Body of pancreas (tissue), 4 donors: Measurements from ENCODE around the gene CSE1L. TPM values are rescaled to one million over a fixed set of nuclear protein-coding genes. Genes with fewer than 3 reads are reported as not detected.
"Not testable (repeated sequence)": the region's sequence is repeated elsewhere in the genome, so short reads cannot be mapped to it uniquely, and the experiment has no call there.

Experiments
- ATAC-seq: fragments of 150-250 bp; one replicate; pipeline ENCODE4 v1.9.1; 2016
- DNase-seq, 4 donors: peaks; one replicate each; pipeline ENCODE4 v3.0.0-alpha.2; 2019
- H3K27ac ChIP-seq, 4 donors: fragments of 200-600 bp; sonication (generic); 1 replicate in 3 of 4; 2 replicates in 1 of 4; pipeline versions ENCODE4 v1.5.1 to v1.6.1; 2016 to 2019; ENCODE audit warnings: mild to moderate bottlenecking in 1 of 4, mixed read lengths in 1 of 4, moderate library complexity in 1 of 4
- H3K27me3 ChIP-seq, 2 donors: fragments of 200-600 bp; sonication (generic); one replicate each; pipeline ENCODE4 v1.6.0; 2016; ENCODE audit warnings: mild to moderate bottlenecking in 1 of 2
- H3K36me3 ChIP-seq, 2 donors: fragments of 200-600 bp; sonication (generic); replicated peaks in 1 of 2; 2 replicates each; pipeline ENCODE4 v1.5.1; 2016; ENCODE audit warnings: low read depth in 2 of 2; ENCODE audit not compliant: insufficient read depth in 1 of 2
- H3K4me1 ChIP-seq: fragments of 200-600 bp; sonication (generic); one replicate; pipeline ENCODE4 v1.6.0; 2016
- H3K4me3 ChIP-seq, 2 donors: fragments of 200-600 bp; sonication (generic); 1 replicate in 1 of 2; 2 replicates in 1 of 2; pipeline ENCODE4 v1.5.1; 2016 to 2019
- H3K9me3 ChIP-seq, 3 donors: fragments of 200-600 bp; sonication (generic); 1 replicate in 2 of 3; 2 replicates in 1 of 3; pipeline ENCODE4 v1.5.1; 2016
- CTCF ChIP-seq, 7 experiments: fragments of 450-650 bp in 4 of 7; fragments of 200-600 bp in 3 of 7; sonication (generic) in 3 of 7; IDR thresholded peaks; one replicate each; pipeline ENCODE4 v1.5.1; 2016 to 2019; ENCODE audit warnings: antibody characterized with exemption in 7 of 7
- POLR2A ChIP-seq, 3 donors: fragments of 450-650 bp; IDR thresholded peaks; one replicate each; pipeline ENCODE4 v1.6.1; 2016; ENCODE audit warnings: antibody characterized with exemption in 3 of 3, mild to moderate bottlenecking in 2 of 3
- WGBS, 2 donors: methylation state at CpG; one replicate each; pipeline ENCODE4 v1.1.5; 2017; 5-methylcytosine and 5-hydroxymethylcytosine counted together
- intact Hi-C: fragments of 100-400 bp; cut with DNase I; formaldehyde crosslinking; loops from one replicate; pipeline ENCODE4 v1.15.1; 2023
- total RNA-seq, 2 donors: library from RNA; depleted of rRNA; stranded (reverse); fragments of >200 nt; gene quantifications; one replicate each; pipeline ENCODE4 v1.1.0, GENCODE V29; 2016

CSE1L gene
- total RNA-seq, 2 donors from 2014 or later: 16.5 to 23.6 TPM

- 80 to 90% methylated on average over 2 to 3 of the region's 3 CpGs for WGBS, 2 donors
- Histone ChIP-seq H3K4me1 (no peaks in the 10 kb centered on the region), H3K4me3 (no peak overlapping the region), H3K9me3 (no peaks in the 10 kb centered on the region), H3K36me3 (peaks cover 0 to 12% of the 10 kb centered on the region in 2 donors), H3K27me3 (no peaks in the 10 kb centered on the region), H3K27ac (no peak overlapping the region)
- DNase-seq (no peak), ATAC-seq (no peak)
- TF ChIP-seq CTCF (IDR thresholded peaks at IDR 0.05) (no peak), POLR2A (IDR thresholded peaks at IDR 0.05) (no peak)
- intact Hi-C loops: no loop called here
Observed at GRCh38 chr20:49104365-49104648, 58.2 kb downstream of the CSE1L start.

GRCh38 chr20:49104979-49105547, 59.0 kb downstream of the CSE1L start:
- ATAC-seq: not testable (repeated sequence)

GRCh38 chr20:49106328-49106727, 60.2 kb downstream of the CSE1L start:
- H3K27ac ChIP-seq: no peak overlapping the region
- H3K36me3 ChIP-seq: peaks cover 0 to 13% of the 10 kb centered on the region in 2 donors
- no peaks in the 10 kb centered on the region for H3K9me3 ChIP-seq
- intact Hi-C loops: no loop called here
- DNase-seq: no peak
- H3K27me3 ChIP-seq: no peaks in the 10 kb centered on the region
- no peak overlapping the region for H3K4me3 ChIP-seq
- 95 to 99% methylated on average over 6 of the region's 6 CpGs for WGBS, 2 donors
- ATAC-seq: no peak
- no peaks in the 10 kb centered on the region for H3K4me1 ChIP-seq
- TF ChIP-seq POLR2A (IDR thresholded peaks at IDR 0.05) (no peak), CTCF (IDR thresholded peaks at IDR 0.05) (no peak)

More at GRCh38 chr20:49104979-49105547, 59.0 kb downstream of the CSE1L start:
- H3K27me3 ChIP-seq, H3K4me1 ChIP-seq, DNase-seq, H3K4me3 ChIP-seq, H3K9me3 ChIP-seq, H3K27ac ChIP-seq, intact Hi-C loops: not testable (repeated sequence)
- 89 to 93% methylated on average over 11 of the region's 11 CpGs for WGBS, 2 donors
- peaks cover 0 to 12% of the 10 kb centered on the region in 2 donors for H3K36me3 ChIP-seq

GRCh38 chr20:49110767-49111694, 64.9 kb downstream of the CSE1L start:
- H3K27ac ChIP-seq: no peak overlapping the region
- H3K9me3 ChIP-seq: no peaks in the 10 kb centered on the region
- 94 to 96% methylated on average over 6 of the region's 6 CpGs for WGBS, 2 donors
- no peak overlapping the region for H3K4me3 ChIP-seq
- H3K36me3 ChIP-seq: peaks cover 0 to 14% of the 10 kb centered on the region in 2 donors
- H3K4me1 ChIP-seq: no peaks in the 10 kb centered on the region
- ATAC-seq: no peak
- intact Hi-C loops: no loop called here
- DNase-seq: no peak
- no peaks in the 10 kb centered on the region for H3K27me3 ChIP-seq
- TF ChIP-seq POLR2A (IDR thresholded peaks at IDR 0.05) (no peak), CTCF (IDR thresholded peaks at IDR 0.05) (no peak)

GRCh38 chr20:49112596-49113274, 66.6 kb downstream of the CSE1L start:
- DNase-seq (no peak), ATAC-seq (no peak)
- no peaks in the 10 kb centered on the region for H3K4me1 ChIP-seq
- TF ChIP-seq POLR2A (IDR thresholded peaks at IDR 0.05) (no peak), CTCF (IDR thresholded peaks at IDR 0.05) (no peak)
- H3K36me3 ChIP-seq: peaks cover 0 to 26% of the 10 kb centered on the region in 2 donors
- H3K4me3 ChIP-seq: no peak overlapping the region
- no peaks in the 10 kb centered on the region for H3K27me3 ChIP-seq
- intact Hi-C loops: no loop called here
- H3K27ac ChIP-seq: no peak overlapping the region
- no peaks in the 10 kb centered on the region for H3K9me3 ChIP-seq
- 89 to 91% methylated on average over 15 of the region's 15 CpGs for WGBS, 2 donors
